A549 treated with dexamethasone at 1 μM for 4 hours (cell line): ENCODE data around the gene BET1. TPM values are rescaled to one million over a fixed set of nuclear protein-coding genes. Genes with fewer than 3 reads are reported as not detected.

Experiments
- total RNA-seq: library from RNA; stranded (reverse); fragments of 200-300 nt; extraction: Qiagen RNA extraction; gene quantifications from 5 replicates; pipeline ENCODE4 v1.2.3, GENCODE V29; 2022

BET1 gene, protein sequence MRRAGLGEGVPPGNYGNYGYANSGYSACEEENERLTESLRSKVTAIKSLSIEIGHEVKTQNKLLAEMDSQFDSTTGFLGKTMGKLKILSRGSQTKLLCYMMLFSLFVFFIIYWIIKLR
- 20.0 to 24.0 TPM (median 21.5 TPM) in 5 replicates for total RNA-seq

DNA sequence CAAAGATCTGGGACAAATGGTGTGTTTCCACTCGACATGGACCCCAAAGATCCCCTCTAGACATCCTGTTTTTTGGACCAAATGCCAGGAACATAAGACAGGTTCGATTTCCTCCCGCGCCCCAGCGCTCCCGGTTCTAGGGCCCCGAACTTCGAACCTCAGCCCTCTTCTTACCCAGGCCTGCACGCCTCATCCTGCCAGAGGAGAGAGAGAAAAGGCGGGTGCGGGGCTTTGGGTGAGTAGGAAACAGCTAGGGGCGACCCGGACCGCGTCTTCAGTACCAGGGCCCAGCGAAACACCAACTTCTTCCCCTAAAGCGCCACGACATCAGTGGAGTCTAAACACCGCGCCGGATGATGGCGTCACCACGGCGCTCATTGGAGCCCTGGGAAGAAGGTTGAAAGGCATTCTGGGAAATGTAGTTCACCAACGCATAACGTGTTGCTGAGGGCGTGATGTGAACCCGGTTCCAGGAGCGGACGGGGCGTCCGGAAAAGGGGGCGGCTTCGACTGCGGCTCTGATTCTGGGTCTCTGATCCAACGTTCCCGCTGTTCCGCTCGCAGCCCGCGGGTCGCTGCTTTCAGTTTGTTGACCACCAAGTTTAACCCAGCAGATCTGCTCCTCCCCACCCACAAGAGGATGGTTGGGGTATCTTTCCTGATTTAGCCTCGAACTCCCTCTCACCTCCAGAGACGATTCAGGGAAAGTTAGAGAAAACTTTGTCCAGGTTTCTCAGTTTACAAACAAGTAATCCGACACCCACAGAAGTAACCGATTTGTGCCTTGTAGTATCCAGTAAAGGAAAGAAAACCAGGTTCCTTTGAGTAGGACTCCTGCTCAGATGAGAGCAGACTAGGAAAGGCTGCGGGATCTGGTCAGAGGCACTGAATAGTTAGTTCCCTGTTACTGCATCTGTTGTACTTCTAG, at the start of gene BET1:
TSS of gene BET1 (minus strand) at position 332 of the 928 bp plus-strand sequence. CDS start at position 193, 139 bp downstream.

Other genes with a start within 250 kb of the BET1 start
- 220 to 251 TPM (median 238 TPM) in 5 replicates for gene TFPI2, start 113.6 kb downstream of the BET1 start, total RNA-seq
- not detected in 5 replicates for gene GNGT1, start 97.8 kb downstream of the BET1 start, total RNA-seq
- 30.2 to 35.2 TPM (median 32.2 TPM) in 5 replicates for gene GNG11, start 82.6 kb downstream of the BET1 start, total RNA-seq